ENCODE data around the gene CCDC182. TPM values are rescaled to one million over a fixed set of nuclear protein-coding genes. Genes with fewer than 3 reads are reported as not detected.

CCDC182 gene
- total RNA-seq (2021) = not detected in 2 replicates
- not detected for Bru-seq, nascent RNA
- not detected for BruChase-seq, experiment 1, labeled RNA remaining after a 2-hour chase
- BruChase-seq, experiment 2, labeled RNA remaining after a 6-hour chase = not detected
- long read RNA-seq = 0 reads

- DNase-seq (ENCODE audit: low spot score) = no peak
- H3K36me3 ChIP-seq (ENCODE audit: insufficient read depth, low read length, poor library complexity, severe bottlenecking) = no peaks in the 10 kb centered on the region
- TF ChIP-seq EZH2 (IDR thresholded peaks at IDR 0.05; ENCODE audit: borderline replicate concordance, low read depth, low read length, poor library complexity, severe bottlenecking) = no peak
- no peak for TF ChIP-seq CTCF (conservative IDR thresholded peaks at IDR 0.05; ENCODE audit: low read depth, low read length)
- BruUV-seq (replicated peaks) = no TSS peak
- CTCF ChIA-PET = no interaction called here
- no peaks in the 10 kb centered on the region for H3K9me3 ChIP-seq (ENCODE audit: low read depth, low read length, poor library complexity, severe bottlenecking)
- H3K27ac ChIP-seq (ENCODE audit: low read depth, low read length, poor library complexity, severe bottlenecking) = no peak within 1 kb of the TSS
- no peaks in the 10 kb centered on the region for H3K27me3 ChIP-seq (replicated peaks; ENCODE audit: insufficient read depth, low read depth, low read length, poor library complexity)
- no peaks in the 10 kb centered on the region for H3K4me1 ChIP-seq (ENCODE audit: insufficient read depth, low read length, poor library complexity, severe bottlenecking)
- POLR2A ChIA-PET (ENCODE audit: low non-redundant PET) = no interaction called here
- intact Hi-C loops (cut with micrococcal nuclease; ENCODE audit: unreplicated experiment) = loop anchor here (5.0 kb wide), 1 partner anchor 87 kb away; no protein-coding TSS in a partner anchor
- H3K4me3 ChIP-seq (ENCODE audit: low read depth, low read length, poor library complexity, severe bottlenecking) = no peak within 1 kb of the TSS
Measured at GRCh38 chr17:57745242-57745641, at the start of gene CCDC182. CCDC182 (minus strand) TSS chr17:57745299; CDS start chr17:57745272, 27 bp downstream.

GRCh38 chr17:57794841-57795240 is 49.7 kb upstream of the CCDC182 start:
- no peak for DNase-seq (ENCODE audit: low spot score)
- Histone ChIP-seq H3K9me3 (ENCODE audit: low read depth, low read length, poor library complexity, severe bottlenecking) (no peaks in the 10 kb centered on the region), H3K27me3 (replicated peaks; ENCODE audit: insufficient read depth, low read depth, low read length, poor library complexity) (no peaks in the 10 kb centered on the region), H3K4me1 (ENCODE audit: insufficient read depth, low read length, poor library complexity, severe bottlenecking) (no peaks in the 10 kb centered on the region), H3K4me3 (ENCODE audit: low read depth, low read length, poor library complexity, severe bottlenecking) (no peak overlapping the region), H3K36me3 (ENCODE audit: insufficient read depth, low read length, poor library complexity, severe bottlenecking) (no peaks in the 10 kb centered on the region), H3K27ac (ENCODE audit: low read depth, low read length, poor library complexity, severe bottlenecking) (no peak overlapping the region)
- TF ChIP-seq CTCF (conservative IDR thresholded peaks at IDR 0.05; ENCODE audit: low read depth, low read length) (no peak), EZH2 (IDR thresholded peaks at IDR 0.05; ENCODE audit: borderline replicate concordance, low read depth, low read length, poor library complexity, severe bottlenecking) (no peak)
- POLR2A ChIA-PET (ENCODE audit: low non-redundant PET) = no interaction called here
- CTCF ChIA-PET = no interaction called here
- intact Hi-C loops (cut with micrococcal nuclease; ENCODE audit: unreplicated experiment) = no loop called here
- BruUV-seq (replicated peaks) = no TSS peak

- no peak overlapping the region for H3K4me3 ChIP-seq (ENCODE audit: low read depth, low read length, poor library complexity, severe bottlenecking)
- no peak for TF ChIP-seq EZH2 (IDR thresholded peaks at IDR 0.05; ENCODE audit: borderline replicate concordance, low read depth, low read length, poor library complexity, severe bottlenecking)
- TF ChIP-seq CTCF (conservative IDR thresholded peaks at IDR 0.05; ENCODE audit: low read depth, low read length) = no peak
- POLR2A ChIA-PET (ENCODE audit: low non-redundant PET) = no interaction called here
- no TSS peak for BruUV-seq (replicated peaks)
- H3K27me3 ChIP-seq (replicated peaks; ENCODE audit: insufficient read depth, low read depth, low read length, poor library complexity) = no peaks in the 10 kb centered on the region
- H3K27ac ChIP-seq (ENCODE audit: low read depth, low read length, poor library complexity, severe bottlenecking) = no peak overlapping the region
- DNase-seq (ENCODE audit: low spot score) = no peak
- H3K4me1 ChIP-seq (ENCODE audit: insufficient read depth, low read length, poor library complexity, severe bottlenecking) = peaks cover 22% of the 10 kb centered on the region
- CTCF ChIA-PET = no interaction called here
- H3K36me3 ChIP-seq (ENCODE audit: insufficient read depth, low read length, poor library complexity, severe bottlenecking) = no peaks in the 10 kb centered on the region
- H3K9me3 ChIP-seq (ENCODE audit: low read depth, low read length, poor library complexity, severe bottlenecking) = no peaks in the 10 kb centered on the region
- intact Hi-C loops (cut with micrococcal nuclease; ENCODE audit: unreplicated experiment) = no loop called here
Measured at GRCh38 chr17:57788725-57789124, 43.6 kb upstream of the CCDC182 start.

Measured in A673 (cell line).